ENCODE data around the gene RREB1.

RREB1 gene

DNA sequence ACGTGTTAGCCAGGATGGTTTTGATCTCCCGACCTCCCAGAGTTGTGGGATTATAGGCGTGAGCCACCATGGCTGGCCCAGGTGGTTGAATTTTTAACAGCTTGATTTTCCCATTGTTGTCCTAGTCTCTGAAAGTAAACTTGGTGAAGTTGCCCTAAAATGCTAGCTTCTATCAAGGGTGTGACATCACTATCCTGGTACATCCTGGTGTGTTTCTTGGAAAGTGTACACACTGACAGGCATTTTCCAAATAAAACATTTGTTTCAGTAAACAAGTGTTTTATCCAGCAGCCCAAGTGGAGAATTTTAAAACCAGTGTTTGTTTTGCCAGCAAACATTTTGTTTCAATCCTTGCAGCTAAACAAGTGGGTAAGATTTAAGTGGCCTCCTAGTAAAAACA lies 40.5 kb upstream of the RREB1 start:
- ChIA-PET CTCF (interaction anchor here (1.1 kb wide), 1 partner anchor 343 kb away, joined by 3 read pairs; no protein-coding TSS in a partner anchor), POLR2A (no interaction called here)
- TF ChIP-seq, protein P1, sequence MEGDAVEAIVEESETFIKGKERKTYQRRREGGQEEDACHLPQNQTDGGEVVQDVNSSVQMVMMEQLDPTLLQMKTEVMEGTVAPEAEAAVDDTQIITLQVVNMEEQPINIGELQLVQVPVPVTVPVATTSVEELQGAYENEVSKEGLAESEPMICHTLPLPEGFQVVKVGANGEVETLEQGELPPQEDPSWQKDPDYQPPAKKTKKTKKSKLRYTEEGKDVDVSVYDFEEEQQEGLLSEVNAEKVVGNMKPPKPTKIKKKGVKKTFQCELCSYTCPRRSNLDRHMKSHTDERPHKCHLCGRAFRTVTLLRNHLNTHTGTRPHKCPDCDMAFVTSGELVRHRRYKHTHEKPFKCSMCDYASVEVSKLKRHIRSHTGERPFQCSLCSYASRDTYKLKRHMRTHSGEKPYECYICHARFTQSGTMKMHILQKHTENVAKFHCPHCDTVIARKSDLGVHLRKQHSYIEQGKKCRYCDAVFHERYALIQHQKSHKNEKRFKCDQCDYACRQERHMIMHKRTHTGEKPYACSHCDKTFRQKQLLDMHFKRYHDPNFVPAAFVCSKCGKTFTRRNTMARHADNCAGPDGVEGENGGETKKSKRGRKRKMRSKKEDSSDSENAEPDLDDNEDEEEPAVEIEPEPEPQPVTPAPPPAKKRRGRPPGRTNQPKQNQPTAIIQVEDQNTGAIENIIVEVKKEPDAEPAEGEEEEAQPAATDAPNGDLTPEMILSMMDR (IDR thresholded peaks at IDR 0.05; ENCODE audit: insufficient read depth, low read length, missing control alignments): no peak
- H3K4me3 ChIP-seq (ENCODE audit: low read depth, low read length): no peak overlapping the region
- DNase-seq (ENCODE audit: low read depth, low spot score): no peak

DNA sequence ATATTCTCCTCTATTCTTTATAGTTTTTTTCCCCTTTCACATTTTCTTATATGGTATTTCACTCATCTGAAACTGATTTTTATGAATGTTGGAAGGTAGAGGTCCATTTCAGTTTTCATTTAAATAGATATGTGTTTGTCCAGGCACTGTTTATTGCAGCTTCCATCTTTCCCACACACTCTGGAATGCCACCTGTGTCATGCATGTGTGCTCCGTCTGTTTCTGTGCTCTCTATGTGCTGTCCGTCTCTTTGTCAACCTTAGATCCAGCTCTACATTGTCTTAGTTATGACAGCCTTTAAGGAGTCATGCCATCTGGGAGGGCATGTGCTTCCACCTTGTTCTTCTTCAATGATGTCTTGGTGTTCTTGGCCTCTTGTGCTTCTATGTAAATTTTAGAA lies 36.4 kb upstream of the RREB1 start:
- DNase-seq (ENCODE audit: low read depth, low spot score): no peak
- ChIA-PET CTCF (no interaction called here), POLR2A (no interaction called here)
- TF ChIP-seq, protein P1 (IDR thresholded peaks at IDR 0.05; ENCODE audit: insufficient read depth, low read length, missing control alignments): no peak
- no peak overlapping the region for H3K4me3 ChIP-seq (ENCODE audit: low read depth, low read length)

GRCh38 chr6:7073082-7073820 lies 34.5 kb upstream of the RREB1 start:
- ChIA-PET POLR2A (no interaction called here), CTCF (interaction anchor here (0.9 kb wide), 1 partner anchor 14 kb away, joined by 3 read pairs; no protein-coding TSS in a partner anchor)
- TF ChIP-seq, protein P1 (IDR thresholded peaks at IDR 0.05; ENCODE audit: insufficient read depth, low read length, missing control alignments): no peak
- DNase-seq (ENCODE audit: low read depth, low spot score): no peak
- no peak overlapping the region for H3K4me3 ChIP-seq (ENCODE audit: low read depth, low read length)

GRCh38 chr6:7073821-7074525 lies 33.8 kb upstream of the RREB1 start:
- POLR2A ChIA-PET: no interaction called here
- CTCF ChIA-PET: interaction anchor here (0.9 kb wide), 1 partner anchor 14 kb away, joined by 3 read pairs; no protein-coding TSS in a partner anchor
- H3K4me3 ChIP-seq (ENCODE audit: low read depth, low read length): no peak overlapping the region
- no peak for DNase-seq (ENCODE audit: low read depth, low spot score)
- TF ChIP-seq, protein P1 (IDR thresholded peaks at IDR 0.05; ENCODE audit: insufficient read depth, low read length, missing control alignments): no peak

DNA sequence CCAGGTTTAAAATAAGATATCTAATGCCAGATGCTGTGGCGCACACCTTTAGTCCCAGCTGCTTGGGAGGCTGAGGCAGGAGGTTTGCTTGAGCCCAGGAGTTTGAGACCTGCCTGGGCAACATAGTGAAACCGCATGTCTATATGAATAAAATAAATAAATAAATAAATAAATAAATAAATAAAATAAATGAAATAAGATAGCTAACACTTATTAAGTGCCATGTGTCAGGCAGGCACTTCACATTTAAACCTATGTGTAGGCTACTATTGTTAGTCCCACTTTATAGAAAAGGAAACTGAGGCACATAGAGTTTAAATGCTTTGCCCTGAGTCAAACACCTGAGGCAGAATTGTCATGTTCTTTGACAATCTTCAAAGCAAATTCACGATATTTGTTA lies 32.9 kb upstream of the RREB1 start:
- no peak for DNase-seq (ENCODE audit: low read depth, low spot score)
- POLR2A ChIA-PET: no interaction called here
- H3K4me3 ChIP-seq (ENCODE audit: low read depth, low read length): no peak overlapping the region
- TF ChIP-seq, protein P1 (IDR thresholded peaks at IDR 0.05; ENCODE audit: insufficient read depth, low read length, missing control alignments): no peak
- CTCF ChIA-PET: no interaction called here

- TF ChIP-seq, protein P1 (IDR thresholded peaks at IDR 0.05; ENCODE audit: insufficient read depth, low read length, missing control alignments): no peak
- ChIA-PET POLR2A (no interaction called here), CTCF (no interaction called here)
- H3K4me3 ChIP-seq (ENCODE audit: low read depth, low read length): no peak overlapping the region
- no peak for DNase-seq (ENCODE audit: low read depth, low spot score)
Observed at GRCh38 chr6:7075341-7076000, 32.3 kb upstream of the RREB1 start.

All from AG04449 (cell line).